ENCODE measurements around the gene SAC3D1.

The SAC3D1 gene

GRCh38 chr11:65026810-65027209 lies 14.2 kb upstream of the SAC3D1 start:
- DNase-seq (ENCODE audit: low spot score): no peak

- peak; percentile 93 for DNase-seq (ENCODE audit: low spot score)
Observed at GRCh38 chr11:65027213-65028067, 13.6 kb upstream of the SAC3D1 start, which contains the start of gene SNX15. TSS of gene SNX15 (plus strand) at chr11:65027439. CDS start at chr11:65027538, 99 bp downstream.

GRCh38 chr11:65032216-65032615 lies 8.8 kb upstream of the SAC3D1 start:
- DNase-seq (ENCODE audit: low spot score): no peak

- no peak for DNase-seq (ENCODE audit: low spot score)
Observed at GRCh38 chr11:65034423-65034822, 6.6 kb upstream of the SAC3D1 start.

- DNase-seq (ENCODE audit: low spot score): no peak
Observed at GRCh38 chr11:65035579-65035978, 5.4 kb upstream of the SAC3D1 start.

GRCh38 chr11:65036931-65037330 lies 4.1 kb upstream of the SAC3D1 start:
- DNase-seq (ENCODE audit: low spot score): no peak

GRCh38 chr11:65040520-65040846 lies 527 bp upstream of the SAC3D1 start:
- DNase-seq (ENCODE audit: low spot score): no peak

- DNase-seq (ENCODE audit: low spot score): no peak
Observed at GRCh38 chr11:65042891-65043290, 1.9 kb downstream of the SAC3D1 start.

GRCh38 chr11:65043881-65044501 lies 3.0 kb downstream of the SAC3D1 start:
- no peak for DNase-seq (ENCODE audit: low spot score)

- DNase-seq (ENCODE audit: low spot score): no peak
Observed at GRCh38 chr11:65045061-65045460, 4.1 kb downstream of the SAC3D1 start.

- no peak for DNase-seq (ENCODE audit: low spot score)
Observed at GRCh38 chr11:65045728-65046127, 4.7 kb downstream of the SAC3D1 start.

- no peak for DNase-seq (ENCODE audit: low spot score)
Observed at GRCh38 chr11:65047581-65048422, 6.8 kb downstream of the SAC3D1 start.

- no peak for DNase-seq (ENCODE audit: low spot score)
Observed at GRCh38 chr11:65051398-65051858, 10.4 kb downstream of the SAC3D1 start.

- no peak for DNase-seq (ENCODE audit: low spot score)
Observed at GRCh38 chr11:65053827-65054508, 13.0 kb downstream of the SAC3D1 start.

- DNase-seq (ENCODE audit: low spot score): no peak
Observed at GRCh38 chr11:65055538-65055937, 14.5 kb downstream of the SAC3D1 start.

GRCh38 chr11:65056999-65057398 lies 16.0 kb downstream of the SAC3D1 start:
- no peak for DNase-seq (ENCODE audit: low spot score)

- DNase-seq (ENCODE audit: low spot score): no peak
Observed at GRCh38 chr11:65057526-65057925, 16.5 kb downstream of the SAC3D1 start.

- DNase-seq (ENCODE audit: low spot score): no peak
Observed at GRCh38 chr11:65058012-65058411, 17.0 kb downstream of the SAC3D1 start.

- no peak for DNase-seq (ENCODE audit: low spot score)
Observed at GRCh38 chr11:65058419-65059054, 17.5 kb downstream of the SAC3D1 start, which contains the start of gene NAALADL1. TSS of gene NAALADL1 (minus strand) at chr11:65058553. CDS start at chr11:65058521, 32 bp downstream.

GRCh38 chr11:65059523-65059922 lies 18.5 kb downstream of the SAC3D1 start:
- DNase-seq (ENCODE audit: low spot score): no peak
